GM18507 (cell line): ENCODE data around the gene CBARP.

Experiments used
- DNase-seq: peaks from one replicate; pipeline ENCODE4 v3.0.0; 2011; ENCODE audit warnings: low read depth; ENCODE audit not compliant: insufficient read length; ENCODE audit errors: extremely low spot score
- FAIRE-seq: peaks from 2 replicates; lab custom pipeline; 2011; peaks lifted over from hg19 to GRCh38; lab: Jason Lieb, UNC

CBARP gene

GRCh38 chr19:1266129-1266915, 28.5 kb upstream of the CBARP start:
- peak; percentile 88 for FAIRE-seq

GRCh38 chr19:1265615-1266128, 27.9 kb upstream of the CBARP start:
- FAIRE-seq, result no peak
- DNase-seq, result no peak

More at GRCh38 chr19:1266129-1266915, 28.5 kb upstream of the CBARP start:
- DNase-seq, result peak; percentile 73

GRCh38 chr19:1264801-1265614, 27.2 kb upstream of the CBARP start:
- FAIRE-seq (peak; percentile 81), DNase-seq (no peak)

DNA sequence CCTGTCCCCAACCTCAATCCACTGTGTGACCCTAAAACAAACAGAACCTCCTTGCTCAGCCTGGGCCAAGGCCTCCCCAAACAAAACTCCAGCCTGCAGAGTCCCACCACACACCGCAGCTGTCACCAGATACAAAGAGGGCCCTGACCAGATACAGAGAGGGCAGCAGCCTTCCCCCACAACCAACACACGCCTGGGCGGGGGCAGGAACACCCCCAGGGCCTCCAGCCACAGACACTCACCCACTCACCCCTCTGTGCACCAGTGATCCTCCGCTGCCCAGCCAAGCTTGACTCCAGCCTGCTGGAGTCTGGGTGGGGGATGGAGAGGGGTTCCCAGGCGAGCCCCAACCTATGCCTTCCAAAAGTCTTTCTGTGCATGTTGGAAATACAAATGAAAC, 25.4 kb upstream of the CBARP start:
- DNase-seq, result no peak
- FAIRE-seq, result peak; percentile 84

DNA sequence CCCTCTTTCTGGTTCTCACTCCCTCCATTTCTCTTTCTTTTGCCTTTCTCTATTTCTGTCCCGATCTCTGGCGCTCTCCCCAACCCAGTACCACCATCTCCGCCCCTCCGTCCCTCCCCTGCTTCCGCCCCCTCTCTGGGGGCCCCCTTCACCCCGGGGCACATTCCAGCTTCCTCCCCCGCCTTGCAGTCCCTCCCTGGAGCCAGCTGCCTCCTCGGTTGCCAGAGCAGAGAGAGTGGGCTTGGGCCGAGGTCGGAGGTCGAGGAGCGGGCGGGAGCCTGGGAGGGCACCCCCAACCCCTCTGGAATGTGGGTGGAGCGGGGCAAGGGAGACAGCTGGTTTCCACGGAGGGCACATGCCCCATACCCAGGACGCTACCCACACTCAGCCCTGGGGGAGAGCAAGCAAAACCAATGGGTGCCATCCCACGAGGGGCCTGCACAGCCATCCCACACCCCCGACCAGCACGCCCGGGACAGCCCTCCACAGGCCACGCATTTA, 24.9 kb upstream of the CBARP start:
- no peak for FAIRE-seq

GRCh38 chr19:1261798-1262622, 24.2 kb upstream of the CBARP start:
- FAIRE-seq (no peak), DNase-seq (no peak)

More for the DNA sequence above, 24.9 kb upstream of the CBARP start:
- no peak for DNase-seq

DNA sequence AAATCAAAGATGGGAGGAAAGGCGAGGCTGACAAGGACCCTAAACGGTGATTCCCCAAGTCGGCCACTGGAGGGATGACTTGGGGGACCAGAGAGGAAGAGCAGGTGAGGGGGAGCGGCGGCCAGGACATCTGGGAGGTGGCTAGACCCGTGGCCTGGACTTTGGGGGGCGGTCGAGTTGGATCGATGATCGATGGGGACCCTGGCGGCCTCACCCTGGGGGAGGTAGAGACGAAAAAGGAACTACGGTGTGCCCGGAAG, 23.7 kb upstream of the CBARP start:
- DNase-seq (no peak), FAIRE-seq (no peak)

- FAIRE-seq (peak; percentile 94), DNase-seq (peak; percentile 87)
Measured at GRCh38 chr19:1260749-1261537, 23.1 kb upstream of the CBARP start.

- FAIRE-seq (peak; percentile 75), DNase-seq (no peak)
Measured at GRCh38 chr19:1259876-1260748, 22.3 kb upstream of the CBARP start.

DNA sequence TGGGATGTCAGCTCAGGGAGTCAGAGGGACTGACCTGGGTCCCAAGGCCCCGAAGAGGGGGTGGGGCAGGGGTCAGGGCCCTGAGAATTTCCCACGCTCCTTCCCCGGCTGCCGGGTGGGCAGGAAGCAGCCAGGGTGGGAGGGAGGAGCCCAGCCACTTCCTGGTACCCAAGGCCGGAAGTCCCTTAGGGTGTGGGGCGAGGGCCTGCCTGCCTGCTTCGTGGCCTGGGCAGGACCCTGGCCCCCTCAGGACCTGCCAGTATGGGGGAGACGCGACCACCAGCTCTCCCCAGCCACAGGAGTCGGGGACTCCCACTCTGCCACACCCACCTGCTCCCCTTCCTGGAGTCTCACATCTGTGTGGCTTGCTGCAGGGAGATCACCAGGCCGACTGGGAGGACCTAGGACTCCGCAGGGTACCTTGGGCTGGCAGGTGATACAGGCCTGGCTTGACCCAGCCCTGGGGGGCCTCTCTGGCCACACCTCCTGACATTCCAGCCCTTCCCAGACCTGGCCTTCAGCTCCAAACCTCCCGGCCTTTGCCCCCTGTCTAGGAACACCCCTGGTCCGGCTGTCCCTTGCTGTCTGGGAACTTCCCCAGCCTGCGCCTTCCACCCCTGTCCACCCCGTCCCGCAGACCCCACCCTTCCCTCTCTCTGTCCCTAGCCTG, 21.5 kb upstream of the CBARP start:
- FAIRE-seq, result peak; percentile 93
- DNase-seq, result no peak

- FAIRE-seq (no peak), DNase-seq (no peak)
Measured at GRCh38 chr19:1258707-1259205, 21.0 kb upstream of the CBARP start.

DNA sequence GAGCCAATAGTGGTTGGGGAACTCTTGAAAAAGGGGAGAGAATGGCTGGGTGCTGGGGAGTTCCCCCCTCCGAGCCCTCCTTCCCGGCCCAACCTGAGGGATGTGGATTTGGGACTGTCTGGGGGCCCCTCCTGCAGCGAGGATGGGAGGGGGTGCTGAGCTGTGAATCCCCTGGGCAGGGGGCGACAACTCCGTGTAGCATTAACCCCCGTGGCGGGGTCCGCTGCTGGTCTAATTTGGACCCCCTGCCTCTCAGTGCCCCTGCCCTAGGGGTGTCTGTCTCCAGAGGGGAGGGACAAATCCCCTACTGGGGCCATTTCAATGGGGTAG, 20.3 kb upstream of the CBARP start:
- no peak for FAIRE-seq

GRCh38 chr19:1257475-1258162, 19.8 kb upstream of the CBARP start:
- FAIRE-seq, result no peak
- DNase-seq, result no peak

More for the DNA sequence above, 20.3 kb upstream of the CBARP start:
- no peak for DNase-seq

GRCh38 chr19:1256646-1257474, 19.1 kb upstream of the CBARP start:
- DNase-seq (no peak), FAIRE-seq (no peak)

- FAIRE-seq (no peak), DNase-seq (no peak)
Measured at GRCh38 chr19:1255186-1256161, 17.7 kb upstream of the CBARP start.
